Amniotic stem cell (primary cell): Measurements from ENCODE around the gene FAM3D.
A peak's percentile ranks its signal among the peaks of the same experiment; 100 is the strongest.
"Not testable (repeated sequence)": the region's sequence is repeated elsewhere in the genome, so short reads cannot be mapped to it uniquely, and the experiment has no call there.

Experiments used
- DNase-seq: peaks from one replicate; lab custom pipeline; 2025; lab: John Stamatoyannopoulos, UW

Gene FAM3D

DNA sequence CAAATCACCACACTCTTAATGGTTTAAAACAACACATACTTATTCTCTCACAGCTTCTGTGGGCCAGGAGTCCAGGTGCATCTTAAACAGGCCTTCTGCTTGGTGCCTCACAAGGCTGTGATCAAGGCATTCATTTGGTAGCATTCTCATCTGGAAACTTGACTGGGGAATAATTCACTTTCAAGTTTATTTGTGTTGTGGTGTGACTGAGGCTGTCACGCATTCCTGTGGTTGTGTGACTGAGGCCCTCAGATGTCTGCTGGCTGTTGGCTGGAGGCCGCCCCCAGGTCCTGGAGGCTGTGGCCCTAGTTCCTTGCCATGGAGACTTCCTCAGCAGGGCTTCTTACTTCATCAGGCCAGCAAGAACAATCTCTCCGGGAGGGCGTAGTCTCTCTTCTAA lies 16.9 kb upstream of the FAM3D start:
- no peak for DNase-seq

DNA sequence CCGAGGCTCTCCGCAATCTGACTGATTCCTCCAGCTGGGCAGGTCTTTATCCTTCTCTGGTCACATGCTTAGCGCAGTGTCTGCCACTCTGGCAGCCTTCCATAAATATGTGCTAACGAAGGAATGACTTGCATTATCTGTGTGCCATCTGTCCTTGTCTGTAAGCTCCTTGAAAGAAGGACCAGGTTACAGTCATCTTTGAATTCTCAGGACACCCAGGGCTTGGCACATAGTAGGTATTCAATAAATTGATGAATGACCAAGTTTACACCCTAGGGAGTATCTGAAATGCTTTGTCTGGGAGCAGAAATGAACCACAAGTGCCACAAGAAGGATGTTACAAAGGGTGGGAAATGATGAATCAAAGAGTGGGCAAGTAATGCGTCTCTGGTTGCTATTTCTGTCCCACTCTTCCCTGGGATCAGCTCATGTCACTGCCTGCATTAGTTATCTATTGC lies 16.5 kb upstream of the FAM3D start:
- DNase-seq = no peak

DNA sequence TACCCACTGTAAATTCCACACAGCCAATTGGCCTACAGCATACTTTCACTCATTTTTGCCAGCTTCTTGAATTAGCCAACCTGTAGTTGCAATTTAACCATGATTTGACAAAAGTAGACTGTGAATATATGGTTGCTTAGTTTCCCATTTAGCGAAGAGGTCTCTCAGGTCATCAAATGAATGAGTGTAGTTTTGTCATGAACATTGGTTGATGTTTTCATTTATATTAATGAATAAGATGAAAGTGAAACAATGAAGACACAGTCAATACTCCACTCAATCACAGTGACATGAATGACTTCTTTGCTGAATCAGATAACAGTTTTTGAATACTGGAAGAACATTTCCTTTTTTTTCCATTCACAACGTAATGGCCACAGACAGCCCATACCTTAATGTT lies 15.3 kb upstream of the FAM3D start:
- no peak for DNase-seq

DNA sequence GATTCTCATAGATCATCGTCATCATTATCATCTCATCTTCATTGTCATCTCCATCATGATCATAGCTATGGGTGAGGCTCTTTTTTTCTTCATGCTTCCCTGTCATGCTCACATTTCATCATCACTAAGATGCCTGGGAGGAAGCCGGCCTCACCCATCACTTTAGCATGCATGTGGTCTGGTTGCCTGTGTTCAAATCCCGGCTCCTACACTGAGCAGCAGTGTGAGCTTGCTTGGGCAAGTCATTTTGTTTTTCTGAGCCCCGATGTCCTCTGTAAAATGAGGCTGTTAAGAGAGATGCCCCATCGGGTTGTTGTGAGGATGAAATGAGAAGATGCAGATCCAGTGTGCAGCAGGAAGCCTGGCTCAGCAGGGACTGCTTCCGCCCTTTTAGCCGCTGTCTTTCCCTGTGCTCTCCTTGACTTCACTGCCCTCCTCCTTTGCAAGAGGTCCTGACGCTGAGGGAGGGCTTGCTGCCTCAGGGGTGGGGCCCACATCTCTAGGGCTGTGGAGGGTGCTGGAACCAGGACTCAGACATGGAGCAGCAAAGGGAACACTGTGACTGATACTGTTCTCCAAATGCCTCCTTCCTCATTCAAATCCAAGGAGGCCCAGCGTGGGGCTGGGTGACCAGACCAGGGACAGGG lies 14.4 kb upstream of the FAM3D start:
- DNase-seq = no peak

DNA sequence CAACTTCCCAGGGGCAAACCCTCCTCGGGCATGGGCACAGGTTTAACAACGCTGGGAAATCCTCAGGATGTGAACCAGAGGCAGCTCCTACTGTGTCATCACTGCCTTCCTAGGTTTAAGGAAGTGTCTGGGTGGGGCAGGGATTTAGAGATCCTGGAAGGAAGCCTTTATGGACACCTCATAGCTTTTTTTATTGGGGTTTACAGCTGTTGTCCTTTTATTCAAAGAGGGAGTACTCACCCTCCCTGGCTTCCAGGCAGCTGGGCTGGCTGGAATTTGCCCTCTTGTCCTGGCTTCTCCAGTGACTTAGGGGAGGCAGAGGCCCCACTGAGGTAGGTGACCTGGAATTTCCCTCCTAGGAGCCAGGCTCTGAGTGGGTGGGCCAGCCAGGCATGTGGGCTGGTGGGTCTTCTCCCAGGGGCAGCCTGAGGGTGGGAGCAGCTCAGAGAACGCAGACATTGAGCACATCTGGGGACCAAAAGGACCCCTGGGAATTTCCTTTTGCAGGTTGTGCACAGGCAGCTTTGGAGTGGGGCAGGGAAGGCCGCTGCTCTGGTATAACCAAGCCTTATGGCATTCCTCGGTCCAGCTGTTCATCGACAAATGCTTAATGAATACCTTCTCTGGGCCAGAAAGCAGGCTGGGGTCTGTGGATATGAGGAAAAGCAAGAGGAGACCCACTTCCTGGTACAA lies 13.5 kb upstream of the FAM3D start:
- no peak for DNase-seq

DNA sequence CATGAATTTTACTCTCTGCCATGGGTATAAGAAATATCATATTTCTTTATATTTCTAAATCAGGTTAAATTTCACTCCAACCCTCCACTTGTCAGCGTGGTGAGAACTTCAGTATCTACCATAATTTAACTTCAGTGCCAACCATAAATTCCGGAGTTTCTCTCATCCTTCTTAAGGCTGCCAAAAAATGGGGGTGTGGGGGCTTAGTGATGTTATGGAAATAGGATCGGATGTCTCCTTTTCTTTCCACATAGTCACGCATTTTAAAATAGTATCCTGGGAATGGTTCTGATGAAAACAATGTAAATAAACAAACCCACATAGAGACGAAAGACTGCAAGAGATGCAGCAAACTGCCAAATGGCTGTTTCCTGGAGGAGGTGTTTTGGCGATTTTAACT lies 12.9 kb upstream of the FAM3D start:
- no peak for DNase-seq

DNA sequence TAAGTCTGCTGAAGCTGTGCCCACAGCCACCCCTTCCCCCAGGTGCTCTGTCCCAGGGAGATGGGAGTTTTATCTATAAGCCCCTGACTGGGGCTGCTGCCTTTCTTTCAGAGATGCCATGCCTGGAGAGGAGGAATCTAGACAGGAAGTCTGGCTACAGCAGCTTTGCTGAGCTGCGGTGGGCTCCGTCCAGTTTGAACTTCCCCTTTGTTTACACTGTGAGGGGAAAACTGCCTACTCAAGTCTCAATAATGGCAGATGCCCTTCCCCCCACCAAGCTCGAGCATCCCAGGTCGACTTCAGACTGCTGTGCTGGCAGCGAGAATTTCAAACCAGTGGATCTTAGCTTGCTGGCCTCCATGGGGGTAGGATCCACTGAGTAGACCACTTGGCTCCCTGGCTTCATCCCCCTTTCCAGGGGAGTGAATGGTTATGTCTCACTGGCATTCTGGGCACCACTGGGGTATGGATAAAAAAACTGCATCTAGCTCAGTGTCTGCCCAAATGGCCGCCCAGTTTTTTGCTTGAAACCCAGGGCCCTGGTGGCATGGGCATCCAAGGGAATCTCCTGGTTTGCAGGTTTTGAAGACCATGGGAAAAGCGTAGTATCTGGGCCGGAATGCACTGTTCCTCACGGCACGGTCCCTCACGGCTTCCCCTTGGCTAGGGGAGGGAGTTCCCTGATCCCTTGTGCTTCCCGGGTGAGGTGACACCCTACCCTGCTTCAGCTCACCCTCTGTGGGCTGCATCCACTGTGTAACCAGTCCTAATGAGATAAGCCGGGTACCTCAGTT lies 11.8 kb upstream of the FAM3D start:
- DNase-seq = not testable (repeated sequence)

DNA sequence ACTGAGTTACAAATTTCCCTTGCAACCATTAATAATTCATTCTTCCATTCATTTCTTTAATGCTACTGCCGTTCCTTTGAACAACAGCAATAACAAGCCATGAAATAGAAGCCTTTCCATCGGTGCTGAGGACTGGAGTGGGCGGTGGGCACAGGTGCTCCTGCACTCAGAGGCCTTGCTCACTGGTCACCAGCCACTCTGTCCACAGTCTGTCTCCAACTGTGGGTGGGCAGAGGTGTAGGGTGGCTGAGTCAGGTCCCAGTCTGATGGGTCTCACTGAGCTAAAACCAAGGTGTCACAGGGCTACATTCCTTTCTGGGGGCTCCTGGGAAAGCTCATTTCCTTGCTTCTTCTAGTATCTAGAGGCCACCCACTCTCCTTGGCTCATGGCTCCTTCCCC lies 6.3 kb upstream of the FAM3D start:
- no peak for DNase-seq

DNA sequence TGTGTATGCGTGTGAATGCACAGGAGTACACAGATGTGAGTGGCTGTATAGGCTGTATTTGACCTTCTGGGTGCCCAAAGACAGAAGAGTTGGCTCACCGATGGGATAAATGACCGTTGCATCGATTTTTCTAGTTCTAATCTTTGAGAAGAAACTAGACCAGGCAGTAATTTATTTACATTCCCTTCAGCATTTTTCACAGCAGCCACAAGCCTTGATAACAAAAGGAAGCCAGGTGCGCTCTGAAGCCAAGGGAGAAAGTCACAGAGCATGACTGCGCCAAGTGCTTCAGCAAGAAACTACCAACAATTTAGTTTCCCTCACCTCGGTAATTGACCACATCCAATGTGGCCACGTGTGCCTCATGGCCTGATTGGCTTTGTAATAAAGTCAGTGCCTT lies 5.9 kb upstream of the FAM3D start:
- DNase-seq = no peak

DNA sequence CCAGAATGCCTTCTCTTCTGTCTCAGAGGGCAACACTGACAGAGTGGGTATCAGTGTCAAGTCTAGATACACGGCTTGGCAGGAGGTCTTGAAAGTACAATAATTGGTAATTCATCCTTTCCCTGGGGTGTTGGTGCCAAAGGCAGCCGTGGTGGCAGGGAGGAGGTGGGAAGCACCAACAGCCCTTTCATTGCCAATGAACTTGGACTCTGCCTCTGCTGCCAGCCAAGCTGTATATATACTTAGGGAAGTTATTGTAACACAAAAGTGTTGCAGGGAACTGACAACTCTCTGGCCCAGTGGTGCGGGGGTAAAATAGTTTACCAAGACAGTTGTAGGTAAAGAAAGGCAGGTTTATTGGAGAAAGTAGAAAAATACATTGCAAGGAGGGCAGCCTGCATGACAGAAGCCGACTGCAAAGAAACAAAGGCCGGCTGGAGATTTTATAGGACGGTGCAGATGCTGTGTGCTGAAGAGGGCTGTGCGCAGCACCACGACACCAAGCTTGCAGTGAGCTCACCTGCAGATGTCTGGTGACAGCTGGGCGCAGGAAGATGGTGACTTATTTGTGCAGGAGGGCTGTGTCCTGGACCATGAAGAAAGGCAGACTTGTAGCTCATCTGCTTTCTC lies 4.0 kb upstream of the FAM3D start:
- no peak for DNase-seq

DNA sequence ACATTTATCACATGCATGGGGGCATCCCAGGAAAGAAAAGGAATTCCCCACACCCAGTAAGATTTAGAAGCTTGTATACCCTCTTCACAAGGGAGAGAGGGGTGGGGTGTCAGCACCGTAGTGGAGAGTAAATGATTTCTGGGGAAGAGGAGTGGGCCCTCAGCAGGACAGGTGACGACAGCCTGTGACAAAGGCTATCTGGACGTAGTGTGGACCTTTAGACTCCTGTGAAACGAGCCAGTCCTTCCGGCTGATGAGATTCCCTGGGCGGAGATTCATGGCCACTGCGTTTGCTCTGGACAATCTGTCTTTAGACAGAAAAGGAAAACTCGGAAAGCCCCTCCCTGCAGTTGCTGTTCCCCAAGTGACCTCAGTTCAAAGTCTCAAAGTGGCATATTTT lies 1.7 kb upstream of the FAM3D start:
- no peak for DNase-seq

DNA sequence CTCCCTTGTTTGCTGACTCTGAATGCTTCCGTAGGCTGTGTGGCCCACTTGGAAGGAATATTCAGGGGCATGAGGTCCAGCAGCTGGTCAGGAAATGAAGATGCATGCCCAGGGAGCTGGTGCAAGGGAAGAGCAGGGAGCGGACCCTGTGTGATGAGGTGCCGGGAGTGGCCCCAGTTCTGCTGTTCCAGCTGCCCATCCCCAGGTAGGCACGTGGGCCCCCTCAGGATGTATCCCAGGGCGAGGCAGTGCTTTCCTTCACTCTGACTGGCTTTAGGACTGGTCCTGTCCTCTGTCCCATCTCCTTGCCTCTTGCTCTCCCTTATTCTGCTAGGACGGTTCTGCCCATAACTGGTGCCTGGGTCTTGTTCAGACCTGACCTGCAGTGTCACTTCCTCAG lies 1.1 kb upstream of the FAM3D start:
- DNase-seq = no peak

DNA sequence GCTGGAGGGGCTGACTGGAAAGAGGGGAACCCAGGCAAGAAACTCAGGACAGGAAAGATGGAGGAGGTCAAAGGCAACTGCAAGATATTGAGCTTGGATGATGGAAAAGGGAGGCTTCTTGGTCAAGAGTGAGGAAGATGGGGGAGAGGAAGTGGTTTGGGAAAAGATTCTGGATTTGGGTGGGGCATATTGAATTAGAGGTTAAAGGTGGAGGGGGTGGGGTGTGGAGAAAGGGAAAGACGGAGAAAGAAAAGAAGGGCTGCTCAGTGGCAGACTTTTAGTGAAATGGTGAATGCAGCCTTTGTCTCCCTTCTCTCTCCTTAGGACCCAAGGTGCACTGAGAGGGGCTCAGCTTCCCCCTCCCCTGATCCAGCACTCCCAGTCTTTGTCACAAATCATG lies 655 bp upstream of the FAM3D start:
- no peak for DNase-seq

DNA sequence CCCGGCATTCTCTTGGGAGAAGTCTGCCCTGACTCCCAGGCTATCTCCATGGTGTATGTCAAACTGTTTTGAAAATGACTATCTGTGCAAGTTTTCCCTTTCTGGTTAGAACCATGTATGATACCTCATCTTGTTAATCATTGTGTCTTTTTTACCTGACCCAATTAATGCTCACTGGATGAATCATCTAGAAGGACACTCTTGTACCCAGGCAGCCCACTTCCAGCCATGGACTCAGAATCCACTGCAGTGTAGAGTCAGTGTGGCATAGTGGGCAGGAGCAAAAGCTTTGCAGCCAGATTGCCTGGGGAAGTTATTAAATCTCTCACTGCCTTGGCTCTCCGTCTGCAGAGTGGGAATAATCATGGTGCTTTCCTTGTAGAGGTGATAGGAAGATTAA lies 1.2 kb downstream of the FAM3D start:
- no peak for DNase-seq

DNA sequence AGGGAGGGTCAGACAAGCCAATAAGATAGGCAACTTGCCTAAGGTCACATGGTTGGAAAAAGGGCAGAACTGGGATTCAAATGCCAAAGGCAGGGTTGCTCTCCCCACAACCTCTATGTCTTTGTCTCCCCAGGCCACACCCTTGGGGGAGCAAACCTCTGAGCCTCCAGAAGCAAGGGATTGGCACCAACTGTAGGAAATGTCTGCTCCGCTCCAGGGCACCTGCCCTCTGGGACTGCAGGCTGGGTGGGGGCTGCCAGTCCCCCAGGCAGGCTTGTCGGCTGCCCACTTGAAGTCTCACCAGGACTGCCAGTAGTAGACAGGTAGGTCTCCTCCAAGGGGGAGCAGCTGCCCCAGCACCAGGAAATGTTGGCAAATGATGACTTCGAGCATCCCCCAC lies 2.0 kb downstream of the FAM3D start:
- DNase-seq = no peak

DNA sequence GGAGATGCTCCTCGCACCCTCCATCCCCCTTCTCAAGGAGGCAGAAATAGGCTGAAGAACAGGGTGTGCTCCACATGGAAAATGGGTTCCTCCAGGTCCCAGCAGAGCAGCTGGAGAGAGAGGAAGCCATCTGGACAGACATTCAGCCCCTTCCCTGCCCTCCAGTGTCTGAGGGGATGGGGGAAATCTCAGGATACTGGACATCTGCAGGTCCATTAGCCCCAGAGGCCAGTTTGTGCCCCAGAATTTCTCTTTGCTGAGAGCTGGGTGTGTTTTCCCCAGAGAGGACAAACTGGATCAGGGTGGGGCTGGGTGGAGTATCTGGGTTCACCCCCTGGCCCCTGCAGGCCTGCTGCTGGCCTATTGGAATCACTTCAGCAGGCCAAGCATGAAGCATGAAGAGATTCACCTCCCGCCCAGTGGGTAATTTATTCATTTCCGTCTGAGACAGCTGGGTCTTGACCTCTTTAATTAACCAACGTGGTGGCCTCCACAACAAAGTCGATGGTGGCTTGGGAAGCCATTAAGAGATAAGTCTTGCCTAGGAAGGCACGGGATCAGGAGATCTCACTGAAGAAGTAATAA lies 4.6 kb downstream of the FAM3D start:
- no peak for DNase-seq

DNA sequence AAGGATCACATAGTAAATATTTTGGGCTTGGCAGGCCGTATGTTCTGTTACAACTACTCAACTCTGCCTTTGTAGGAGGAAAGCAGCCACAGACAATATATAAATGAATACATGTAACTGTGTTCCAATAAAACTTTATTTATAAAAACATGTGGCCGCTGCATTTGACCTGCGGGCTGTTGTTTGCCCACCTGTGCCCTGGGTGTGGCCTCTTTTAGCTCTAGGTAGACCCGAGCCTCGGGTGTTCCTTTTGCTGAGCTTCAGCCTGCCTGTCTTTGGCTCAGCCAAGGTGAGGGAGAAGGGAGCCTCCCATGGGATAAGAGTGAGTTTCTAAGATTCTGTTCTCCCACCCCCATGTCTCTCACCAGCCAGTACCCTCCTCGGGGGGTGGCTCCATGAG lies 5.6 kb downstream of the FAM3D start:
- DNase-seq = no peak

DNA sequence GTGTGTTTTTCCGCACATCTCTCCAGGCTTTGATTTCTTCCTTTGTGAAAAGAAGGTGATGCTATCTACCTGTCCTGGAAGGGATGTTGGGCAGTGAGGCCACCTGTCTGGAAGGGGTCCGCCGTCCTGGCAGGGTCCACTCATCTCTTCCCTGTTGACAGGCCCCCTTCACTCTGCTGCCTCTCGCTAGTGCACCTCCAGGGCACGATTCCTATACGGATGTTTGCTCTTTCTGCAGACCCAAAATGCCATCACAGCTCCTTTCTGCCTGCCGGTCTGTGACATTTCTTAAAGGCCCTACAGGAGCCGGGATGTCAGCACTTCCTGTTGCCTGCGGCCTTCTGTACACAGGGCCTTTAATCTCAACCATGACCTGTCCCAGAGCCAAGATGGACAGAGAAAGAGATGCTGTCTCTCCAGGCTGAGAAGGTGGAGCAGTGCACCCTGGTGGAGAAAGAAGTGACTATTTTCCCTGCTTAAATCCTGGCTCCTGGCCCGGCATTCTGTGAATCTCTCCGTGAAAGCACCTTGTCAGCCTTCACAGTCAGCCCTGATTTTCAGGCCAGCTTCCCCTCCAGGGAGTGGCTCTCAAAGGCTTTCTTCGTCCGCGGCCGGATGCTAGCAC lies 7.4 kb downstream of the FAM3D start:
- DNase-seq = peak; percentile 22

DNA sequence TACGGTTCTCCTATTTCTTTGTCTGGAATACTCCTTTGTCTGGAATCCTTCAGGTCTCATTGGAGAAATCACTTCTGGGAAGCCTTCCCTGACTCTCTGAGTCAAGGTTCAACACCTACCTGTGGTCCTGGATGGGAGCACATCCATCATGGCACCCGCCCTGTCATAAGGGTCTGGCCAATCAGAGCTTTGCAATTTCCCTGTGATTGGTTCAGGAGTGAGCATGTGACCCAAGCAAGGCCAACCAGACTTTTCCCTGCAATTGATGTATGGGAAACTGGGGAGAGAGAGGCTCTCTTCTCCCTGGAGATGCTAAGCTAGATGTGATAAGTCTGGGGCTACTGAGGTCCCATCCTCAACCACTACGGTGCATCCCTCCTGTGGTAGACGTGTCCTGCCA lies 8.1 kb downstream of the FAM3D start:
- no peak for DNase-seq

DNA sequence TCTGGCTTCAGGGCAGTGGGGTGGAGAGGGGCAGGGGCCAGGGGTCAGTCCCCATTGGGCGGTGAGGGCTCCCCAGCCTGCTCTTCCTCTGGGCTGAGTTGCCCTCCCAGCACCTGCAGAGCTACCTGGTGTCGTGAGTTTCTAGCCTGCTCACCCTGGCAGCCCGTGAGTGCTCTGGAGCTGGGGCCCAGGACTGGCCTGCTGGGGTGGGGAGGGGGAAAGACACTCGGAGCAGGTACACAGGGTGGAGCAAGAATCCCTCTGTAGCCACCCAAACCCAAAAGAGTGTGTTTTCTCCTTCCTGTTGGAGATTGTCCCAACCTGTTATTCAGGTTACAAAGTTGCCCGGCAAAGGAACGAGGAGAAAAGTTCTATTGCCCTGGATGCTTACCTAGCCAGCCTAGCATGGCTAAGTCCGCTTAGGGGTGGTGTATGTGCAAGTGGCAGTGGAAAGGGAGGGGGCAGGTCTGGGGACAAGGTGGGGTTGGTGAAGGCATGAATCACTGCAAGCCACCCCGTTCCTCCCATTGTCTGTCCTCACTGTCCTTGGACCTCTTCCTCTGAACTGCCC lies 8.9 kb downstream of the FAM3D start:
- no peak for DNase-seq

DNA sequence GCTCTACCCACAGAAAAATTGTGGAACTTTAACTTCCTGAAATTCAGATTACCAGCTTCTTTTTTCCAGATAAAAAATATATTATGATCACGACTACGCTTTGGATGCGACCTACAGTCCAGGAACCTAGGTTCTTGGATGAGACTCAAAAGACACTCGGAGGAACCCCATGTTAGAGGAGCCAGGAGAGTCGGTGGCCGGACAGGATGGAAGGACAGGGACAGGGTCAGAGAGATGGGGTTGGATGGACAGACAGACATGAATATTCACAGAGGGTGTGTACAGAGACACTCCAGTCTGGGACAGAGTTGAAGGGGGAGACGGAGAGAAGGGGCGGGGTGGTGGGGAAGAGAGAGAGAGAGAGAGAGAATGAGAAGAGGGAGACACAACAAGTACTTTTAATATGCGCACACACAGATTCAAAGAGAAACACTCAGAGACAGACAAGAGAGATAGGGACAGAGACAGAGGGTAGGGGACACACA lies 9.5 kb downstream of the FAM3D start:
- no peak for DNase-seq
